Breast epithelium (tissue), 3 donors: ENCODE data around the gene BRD1.

Experiments used
- POLR2A ChIP-seq: fragments of 450-650 bp; IDR thresholded peaks from one replicate; pipeline ENCODE4 v1.6.1; 2016; ENCODE audit warnings: antibody characterized with exemption, mild to moderate bottlenecking, moderate library complexity
- POLR2AphosphoS5 ChIP-seq, 3 donors: sonication (generic); formaldehyde crosslinking; IDR thresholded peaks; one replicate each; pipeline ENCODE4 v1.6.1; 2017; ENCODE audit warnings: antibody characterized with exemption in 3 of 3
- TF ChIP-seq, protein P1 (sequence below), 3 donors: fragments of 450-650 bp; IDR thresholded peaks; one replicate each; pipeline ENCODE4 v1.5.1; 2016 to 2017; ENCODE audit warnings: antibody characterized with exemption in 3 of 3, mild to moderate bottlenecking in 3 of 3, moderate library complexity in 3 of 3

DNA sequence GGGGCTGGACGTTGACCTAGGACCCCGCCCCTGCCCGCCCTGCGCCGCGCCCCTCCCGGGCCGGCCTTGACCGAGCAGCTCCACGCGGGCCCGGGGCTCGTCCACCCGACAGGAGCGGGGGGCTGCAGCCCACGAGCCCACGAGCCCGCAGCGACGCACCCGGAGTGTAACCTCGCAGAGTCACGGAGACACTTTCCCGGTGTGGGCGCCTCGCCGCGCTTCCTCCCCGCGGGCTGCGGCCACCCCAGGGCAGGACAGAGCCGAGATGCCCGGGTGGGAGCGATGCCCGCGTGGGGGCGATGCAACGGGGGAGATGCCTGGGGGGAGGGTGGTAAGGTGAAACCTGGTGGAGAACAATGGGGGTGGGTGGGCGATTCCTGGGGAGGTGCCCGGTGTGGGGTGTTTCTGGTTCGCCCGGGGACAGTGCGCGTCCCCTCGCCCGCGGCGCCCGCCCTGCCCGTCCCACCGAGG lies 21.1 kb upstream of the BRD1 start:
- TF ChIP-seq, protein P1, sequence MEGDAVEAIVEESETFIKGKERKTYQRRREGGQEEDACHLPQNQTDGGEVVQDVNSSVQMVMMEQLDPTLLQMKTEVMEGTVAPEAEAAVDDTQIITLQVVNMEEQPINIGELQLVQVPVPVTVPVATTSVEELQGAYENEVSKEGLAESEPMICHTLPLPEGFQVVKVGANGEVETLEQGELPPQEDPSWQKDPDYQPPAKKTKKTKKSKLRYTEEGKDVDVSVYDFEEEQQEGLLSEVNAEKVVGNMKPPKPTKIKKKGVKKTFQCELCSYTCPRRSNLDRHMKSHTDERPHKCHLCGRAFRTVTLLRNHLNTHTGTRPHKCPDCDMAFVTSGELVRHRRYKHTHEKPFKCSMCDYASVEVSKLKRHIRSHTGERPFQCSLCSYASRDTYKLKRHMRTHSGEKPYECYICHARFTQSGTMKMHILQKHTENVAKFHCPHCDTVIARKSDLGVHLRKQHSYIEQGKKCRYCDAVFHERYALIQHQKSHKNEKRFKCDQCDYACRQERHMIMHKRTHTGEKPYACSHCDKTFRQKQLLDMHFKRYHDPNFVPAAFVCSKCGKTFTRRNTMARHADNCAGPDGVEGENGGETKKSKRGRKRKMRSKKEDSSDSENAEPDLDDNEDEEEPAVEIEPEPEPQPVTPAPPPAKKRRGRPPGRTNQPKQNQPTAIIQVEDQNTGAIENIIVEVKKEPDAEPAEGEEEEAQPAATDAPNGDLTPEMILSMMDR (IDR thresholded peaks at IDR 0.05): no peak
- TF ChIP-seq POLR2A (no peak), POLR2AphosphoS5 (IDR thresholded peaks at IDR 0.05) (no peak)
